ENCODE data around the gene FIG4. TPM values are rescaled to one million over a fixed set of nuclear protein-coding genes. Genes with fewer than 3 reads are reported as not detected.

FIG4 gene
- total RNA-seq, 1 experiment from 2014 or later: 5.7 TPM

DNA sequence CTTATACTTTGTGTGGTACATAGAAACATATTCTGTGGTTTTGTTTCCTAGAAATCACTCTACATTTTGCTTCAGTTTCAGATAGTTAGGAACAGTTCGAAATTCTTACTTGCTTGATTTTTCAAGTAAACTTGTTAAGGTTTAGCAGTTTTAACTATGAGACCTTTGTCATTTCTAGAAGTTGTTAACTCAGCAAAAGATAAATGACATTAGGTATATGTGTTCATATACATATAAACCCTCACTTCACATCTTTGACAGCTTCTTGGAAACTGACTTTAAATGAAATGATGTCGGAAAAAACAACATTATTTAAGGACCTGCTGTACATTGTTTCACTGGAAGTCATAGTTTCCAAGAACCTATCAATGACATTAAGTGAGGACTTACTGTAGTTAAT, 96.2 kb downstream of the FIG4 start:
- no peak overlapping the region for H3K27ac ChIP-seq (ENCODE audit: low read length)
- H3K79me2 ChIP-seq (ENCODE audit: low read length): no peaks in the 10 kb centered on the region
- ChIA-PET CTCF (no interaction called here), POLR2A (ENCODE audit: unreplicated experiment) (no interaction called here)
- H3K4me1 ChIP-seq (ENCODE audit: insufficient read depth, low read length): peaks cover 22% of the 10 kb centered on the region
- H3K9me3 ChIP-seq (ENCODE audit: low read length): no peaks in the 10 kb centered on the region
- H2AFZ ChIP-seq (ENCODE audit: low read length): no peak overlapping the region
- H3K9ac ChIP-seq (ENCODE audit: low read length): no peak overlapping the region
- H3K4me2 ChIP-seq (ENCODE audit: low read length): no peak overlapping the region
- BruUV-seq (replicated peaks): no TSS peak
- H3F3A ChIP-seq (ENCODE audit: low read length, unreplicated experiment): no peaks in the 10 kb centered on the region
- intact Hi-C loops (cut with micrococcal nuclease): no loop called here
- no peaks in the 10 kb centered on the region for H3K36me3 ChIP-seq (ENCODE audit: low read depth, low read length)
- TF ChIP-seq EZH2phosphoT487 (IDR thresholded peaks at IDR 0.05; ENCODE audit: borderline replicate concordance, low read length): no peak
- TF ChIP-seq, protein P1, sequence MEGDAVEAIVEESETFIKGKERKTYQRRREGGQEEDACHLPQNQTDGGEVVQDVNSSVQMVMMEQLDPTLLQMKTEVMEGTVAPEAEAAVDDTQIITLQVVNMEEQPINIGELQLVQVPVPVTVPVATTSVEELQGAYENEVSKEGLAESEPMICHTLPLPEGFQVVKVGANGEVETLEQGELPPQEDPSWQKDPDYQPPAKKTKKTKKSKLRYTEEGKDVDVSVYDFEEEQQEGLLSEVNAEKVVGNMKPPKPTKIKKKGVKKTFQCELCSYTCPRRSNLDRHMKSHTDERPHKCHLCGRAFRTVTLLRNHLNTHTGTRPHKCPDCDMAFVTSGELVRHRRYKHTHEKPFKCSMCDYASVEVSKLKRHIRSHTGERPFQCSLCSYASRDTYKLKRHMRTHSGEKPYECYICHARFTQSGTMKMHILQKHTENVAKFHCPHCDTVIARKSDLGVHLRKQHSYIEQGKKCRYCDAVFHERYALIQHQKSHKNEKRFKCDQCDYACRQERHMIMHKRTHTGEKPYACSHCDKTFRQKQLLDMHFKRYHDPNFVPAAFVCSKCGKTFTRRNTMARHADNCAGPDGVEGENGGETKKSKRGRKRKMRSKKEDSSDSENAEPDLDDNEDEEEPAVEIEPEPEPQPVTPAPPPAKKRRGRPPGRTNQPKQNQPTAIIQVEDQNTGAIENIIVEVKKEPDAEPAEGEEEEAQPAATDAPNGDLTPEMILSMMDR (conservative IDR thresholded peaks at IDR 0.05; ENCODE audit: low read depth, low read length): no peak
- TF ChIP-seq EZH2 (IDR thresholded peaks at IDR 0.05; ENCODE audit: low read length, unreplicated experiment): no peak
- no peak overlapping the region for H3K4me3 ChIP-seq (ENCODE audit: low read length)
- no peaks in the 10 kb centered on the region for H4K20me1 ChIP-seq (ENCODE audit: low read length)
- DNase-seq (no peak), ATAC-seq (no peak)
- H3K9me2 ChIP-seq (replicated peaks; ENCODE audit: low read length): no peaks in the 10 kb centered on the region
- H3K27me3 ChIP-seq (ENCODE audit: low read length): no peaks in the 10 kb centered on the region

DNA sequence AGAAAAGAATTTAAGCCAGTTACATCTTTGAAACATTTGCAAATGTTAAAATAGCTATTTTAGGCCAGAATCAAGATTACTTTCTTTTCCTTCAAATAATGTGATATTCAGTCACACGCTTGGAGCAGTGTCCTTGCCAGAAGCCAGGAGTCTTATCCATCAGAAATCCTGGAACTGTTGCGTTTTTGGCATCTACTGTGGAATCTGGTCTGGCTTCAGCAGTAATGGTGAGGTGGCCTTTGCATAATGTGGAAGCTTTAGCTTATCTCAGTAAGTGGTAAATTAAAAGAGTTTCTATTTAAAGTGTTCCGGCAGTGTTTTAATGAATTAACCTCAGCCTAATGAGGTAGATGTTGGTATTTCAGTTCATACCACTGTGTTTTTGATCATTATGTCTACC, 97.6 kb downstream of the FIG4 start:
- Histone ChIP-seq H3F3A (ENCODE audit: low read length, unreplicated experiment) (no peaks in the 10 kb centered on the region), H3K4me3 (ENCODE audit: low read length) (no peak overlapping the region), H3K27me3 (ENCODE audit: low read length) (no peaks in the 10 kb centered on the region), H3K4me1 (ENCODE audit: insufficient read depth, low read length) (peaks cover 34% of the 10 kb centered on the region), H3K79me2 (ENCODE audit: low read length) (no peaks in the 10 kb centered on the region), H2AFZ (ENCODE audit: low read length) (no peak overlapping the region), H3K9me2 (replicated peaks; ENCODE audit: low read length) (no peaks in the 10 kb centered on the region), H4K20me1 (ENCODE audit: low read length) (no peaks in the 10 kb centered on the region), H3K9me3 (ENCODE audit: low read length) (no peaks in the 10 kb centered on the region), H3K36me3 (ENCODE audit: low read depth, low read length) (no peaks in the 10 kb centered on the region), H3K9ac (ENCODE audit: low read length) (no peak overlapping the region), H3K27ac (ENCODE audit: low read length) (no peak overlapping the region), H3K4me2 (ENCODE audit: low read length) (no peak overlapping the region)
- TF ChIP-seq, protein P1 (conservative IDR thresholded peaks at IDR 0.05; ENCODE audit: low read depth, low read length): no peak
- TF ChIP-seq EZH2 (IDR thresholded peaks at IDR 0.05; ENCODE audit: low read length, unreplicated experiment): no peak
- no peak for TF ChIP-seq EZH2phosphoT487 (IDR thresholded peaks at IDR 0.05; ENCODE audit: borderline replicate concordance, low read length)
- intact Hi-C loops (cut with micrococcal nuclease): no loop called here
- CTCF ChIA-PET: no interaction called here
- POLR2A ChIA-PET (ENCODE audit: unreplicated experiment): no interaction called here
- no TSS peak for BruUV-seq (replicated peaks)
- ATAC-seq (no peak), DNase-seq (no peak)

GRCh38 chr6:109790131-109790530, 99.0 kb downstream of the FIG4 start:
- no peak overlapping the region; the same call in 1 of the 2 replicates for H3K27ac ChIP-seq (ENCODE audit: low read length)
- peaks cover 47% of the 10 kb centered on the region for H3K4me1 ChIP-seq (ENCODE audit: insufficient read depth, low read length)
- H3K9me3 ChIP-seq (ENCODE audit: low read length): no peaks in the 10 kb centered on the region
- no peak overlapping the region for H3K4me3 ChIP-seq (ENCODE audit: low read length)
- peak overlapping the region; percentile 60 for H3K4me2 ChIP-seq (ENCODE audit: low read length)
- H3K36me3 ChIP-seq (ENCODE audit: low read depth, low read length): no peaks in the 10 kb centered on the region
- no peak overlapping the region for H3K9ac ChIP-seq (ENCODE audit: low read length)
- TF ChIP-seq, protein P1 (conservative IDR thresholded peaks at IDR 0.05; ENCODE audit: low read depth, low read length): no peak
- no peaks in the 10 kb centered on the region for H3K79me2 ChIP-seq (ENCODE audit: low read length)
- CTCF ChIA-PET: no interaction called here
- H3K9me2 ChIP-seq (replicated peaks; ENCODE audit: low read length): no peaks in the 10 kb centered on the region
- ATAC-seq (no peak), DNase-seq (peak; percentile 29)
- no peaks in the 10 kb centered on the region for H3F3A ChIP-seq (ENCODE audit: low read length, unreplicated experiment)
- H4K20me1 ChIP-seq (ENCODE audit: low read length): no peaks in the 10 kb centered on the region
- BruUV-seq (replicated peaks): no TSS peak
- POLR2A ChIA-PET (ENCODE audit: unreplicated experiment): no interaction called here
- intact Hi-C loops (cut with micrococcal nuclease): no loop called here
- no peaks in the 10 kb centered on the region for H3K27me3 ChIP-seq (ENCODE audit: low read length)
- H2AFZ ChIP-seq (ENCODE audit: low read length): no peak overlapping the region

All from PC-3 (cell line).